Measurements from ENCODE around the gene MYH15. TPM values are rescaled to one million over a fixed set of nuclear protein-coding genes. Genes with fewer than 3 reads are reported as not detected.

Gene MYH15
- total and polyA plus RNA-seq, 2 of the 8 experiments (the other 6 are each of a cell fraction or from before 2014, with no cell fraction given), result under 0.01 TPM; not detected in 1

- TF ChIP-seq, protein P1, sequence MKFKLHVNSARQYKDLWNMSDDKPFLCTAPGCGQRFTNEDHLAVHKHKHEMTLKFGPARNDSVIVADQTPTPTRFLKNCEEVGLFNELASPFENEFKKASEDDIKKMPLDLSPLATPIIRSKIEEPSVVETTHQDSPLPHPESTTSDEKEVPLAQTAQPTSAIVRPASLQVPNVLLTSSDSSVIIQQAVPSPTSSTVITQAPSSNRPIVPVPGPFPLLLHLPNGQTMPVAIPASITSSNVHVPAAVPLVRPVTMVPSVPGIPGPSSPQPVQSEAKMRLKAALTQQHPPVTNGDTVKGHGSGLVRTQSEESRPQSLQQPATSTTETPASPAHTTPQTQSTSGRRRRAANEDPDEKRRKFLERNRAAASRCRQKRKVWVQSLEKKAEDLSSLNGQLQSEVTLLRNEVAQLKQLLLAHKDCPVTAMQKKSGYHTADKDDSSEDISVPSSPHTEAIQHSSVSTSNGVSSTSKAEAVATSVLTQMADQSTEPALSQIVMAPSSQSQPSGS (IDR thresholded peaks at IDR 0.05; ENCODE audit: low read length), result no peak
- TF ChIP-seq TBP (IDR thresholded peaks at IDR 0.05; ENCODE audit: low read depth, low read length) (no peak), CHD2 (IDR thresholded peaks at IDR 0.05; ENCODE audit: low read length) (no peak), SIRT6 (IDR thresholded peaks at IDR 0.05; ENCODE audit: low read length) (no peak)
Measured at GRCh38 chr3:108403686-108404345, 106.6 kb downstream of the MYH15 start (continued).
